H9 (cell line): ENCODE results near the gene CEP112. TPM values are rescaled to one million over a fixed set of nuclear protein-coding genes. Genes with fewer than 3 reads are reported as not detected.

Experiments used
- DNase-seq: peaks from one replicate; pipeline ENCODE4 v3.0.0-alpha.2; 2017
- H2AFZ ChIP-seq: one replicate; pipeline ENCODE4 v1.6.1; 2013; ENCODE audit warnings: mild to moderate bottlenecking, low read length, control low read depth, moderate library complexity
- H2AK5ac ChIP-seq: 2 replicates; pipeline ENCODE4 v1.6.1; 2013; ENCODE audit warnings: low read length, control low read depth, mixed read lengths; ENCODE audit not compliant: insufficient read length
- H2BK120ac ChIP-seq: one replicate; pipeline ENCODE4 v1.6.1; 2013; ENCODE audit warnings: low read depth, mild to moderate bottlenecking, low read length, control low read depth, inconsistent platforms; ENCODE audit not compliant: poor library complexity, severe bottlenecking
- H2BK12ac ChIP-seq: 2 replicates; pipeline ENCODE4 v1.6.1; 2013; ENCODE audit warnings: low read length, control low read depth, mixed read lengths, low read depth; ENCODE audit not compliant: insufficient read length
- H2BK15ac ChIP-seq: 2 replicates; pipeline ENCODE4 v1.6.1; 2013; ENCODE audit warnings: low read depth, low read length, control low read depth
- H2BK20ac ChIP-seq: one replicate; pipeline ENCODE4 v1.6.1; 2013; ENCODE audit warnings: low read depth, mild to moderate bottlenecking, low read length, control low read depth, inconsistent platforms; ENCODE audit not compliant: poor library complexity, severe bottlenecking
- H2BK5ac ChIP-seq: 2 replicates; pipeline ENCODE4 v1.6.1; 2013; ENCODE audit warnings: low read length, control low read depth, mixed read lengths; ENCODE audit not compliant: insufficient read length
- H3K14ac ChIP-seq: 2 replicates; pipeline ENCODE4 v1.6.1; 2013; ENCODE audit warnings: low read length, control low read depth; ENCODE audit not compliant: insufficient read depth
- H3K18ac ChIP-seq: 2 replicates; pipeline ENCODE4 v1.6.1; 2013; ENCODE audit warnings: low read depth, mild to moderate bottlenecking, mixed read lengths, low read length, control low read depth; ENCODE audit not compliant: insufficient read length
- H3K23ac ChIP-seq: 2 replicates; pipeline ENCODE4 v1.6.1; 2013; ENCODE audit warnings: low read length, control low read depth, mixed read lengths, low read depth; ENCODE audit not compliant: insufficient read length
- H3K23me2 ChIP-seq: 2 replicates; pipeline ENCODE4 v1.6.1; 2013; ENCODE audit warnings: low read depth, mild to moderate bottlenecking, mixed read lengths, low read length, control low read depth; ENCODE audit not compliant: insufficient read length, poor library complexity, severe bottlenecking
- H3K27ac ChIP-seq: 2 replicates; pipeline ENCODE4 v1.5.1; 2013; ENCODE audit warnings: low read length, control low read depth, mixed read lengths, low read depth; ENCODE audit not compliant: insufficient read length
- H3K27me3 ChIP-seq: 2 replicates; pipeline ENCODE4 v1.6.1; 2013; ENCODE audit warnings: low read length, control low read depth, inconsistent platforms; ENCODE audit not compliant: insufficient read depth
- H3K4ac ChIP-seq: 2 replicates; pipeline ENCODE4 v1.6.1; 2013; ENCODE audit warnings: low read depth, mild to moderate bottlenecking, control low read depth, inconsistent platforms, low read length, moderate library complexity
- H3K4me1 ChIP-seq: 2 replicates; pipeline ENCODE4 v1.6.1; 2013; ENCODE audit warnings: low read length, control low read depth, inconsistent platforms; ENCODE audit not compliant: insufficient read depth
- H3K4me2 ChIP-seq: 2 replicates; pipeline ENCODE4 v1.6.1; 2013; ENCODE audit warnings: low read length, control low read depth, mixed read lengths; ENCODE audit not compliant: insufficient read length, insufficient read depth
- H3K56ac ChIP-seq: 2 replicates; pipeline ENCODE4 v1.6.1; 2013; ENCODE audit warnings: low read depth, mild to moderate bottlenecking, mixed read lengths, low read length, control low read depth; ENCODE audit not compliant: insufficient read length
- H3K79me1 ChIP-seq: 2 replicates; pipeline ENCODE4 v1.6.1; 2013; ENCODE audit warnings: low read depth, mild to moderate bottlenecking, moderate library complexity, low read length, control low read depth, inconsistent platforms; ENCODE audit not compliant: insufficient read depth, poor library complexity, severe bottlenecking
- H3K79me2 ChIP-seq: 2 replicates; pipeline ENCODE4 v1.6.1; 2013; ENCODE audit warnings: low read length, control low read depth, inconsistent platforms; ENCODE audit not compliant: insufficient read depth
- H3K9ac ChIP-seq: 2 replicates; pipeline ENCODE4 v1.6.1; 2013; ENCODE audit warnings: low read length, control low read depth, mixed read lengths; ENCODE audit not compliant: insufficient read length; ENCODE audit errors: extremely low read depth
- H3K9me3 ChIP-seq: one replicate; pipeline ENCODE4 v1.6.1; 2013; ENCODE audit warnings: low read depth, low read length, inconsistent platforms; ENCODE audit not compliant: control insufficient read depth
- H3T11ph ChIP-seq: one replicate; pipeline ENCODE4 v1.6.1; 2013; ENCODE audit warnings: mild to moderate bottlenecking, low read length, control low read depth, inconsistent platforms
- H4K20me1 ChIP-seq: one replicate; pipeline ENCODE4 v1.6.1; 2013; ENCODE audit not compliant: control insufficient read depth, insufficient read length, insufficient read depth
- H4K5ac ChIP-seq: 2 replicates; pipeline ENCODE4 v1.6.1; 2013; ENCODE audit warnings: low read depth, mild to moderate bottlenecking, mixed read lengths, low read length, control low read depth; ENCODE audit not compliant: insufficient read length
- H4K8ac ChIP-seq: replicated peaks from 2 replicates; pipeline ENCODE4 v1.6.1; 2013; ENCODE audit warnings: low read length, control low read depth, mixed read lengths, low read depth; ENCODE audit not compliant: insufficient read length
- H4K91ac ChIP-seq: 2 replicates; pipeline ENCODE4 v1.6.1; 2013; ENCODE audit warnings: low read depth, mild to moderate bottlenecking, moderate library complexity, mixed read lengths, low read length, control low read depth; ENCODE audit not compliant: insufficient read length
- H3K27ac Mint-ChIP-seq, 3 experiments: 2 replicates in 2 of 3; 3 replicates in 1 of 3; pipeline ENCODE4 v1.8.0; 2020 to 2021; ENCODE audit warnings: mixed read lengths in 3 of 3, mild to moderate bottlenecking in 1 of 3, moderate library complexity in 1 of 3
- H3K27me3 Mint-ChIP-seq: 2 replicates; pipeline ENCODE4 v1.8.0; 2021; ENCODE audit warnings: low read depth, mild to moderate bottlenecking, moderate library complexity, mixed read lengths
- H3K36me3 Mint-ChIP-seq, 3 experiments: 2 replicates in 2 of 3; 3 replicates in 1 of 3; pipeline ENCODE4 v1.8.0; 2020 to 2021; ENCODE audit warnings: low read depth in 3 of 3, mixed read lengths in 3 of 3; ENCODE audit not compliant: insufficient read depth in 1 of 3
- H3K4me1 Mint-ChIP-seq, 2 experiments: 2 replicates each; pipeline ENCODE4 v1.8.0; 2020; ENCODE audit warnings: mixed read lengths in 2 of 2
- H3K4me3 Mint-ChIP-seq, 2 experiments: 2 replicates in 1 of 2; 3 replicates in 1 of 2; pipeline ENCODE4 v1.8.0; 2020 to 2021; ENCODE audit warnings: mild to moderate bottlenecking in 2 of 2, mixed read lengths in 2 of 2, moderate library complexity in 1 of 2
- H3K9me3 Mint-ChIP-seq, 2 experiments: 2 replicates in 1 of 2; 3 replicates in 1 of 2; pipeline ENCODE4 v1.8.0; 2020; ENCODE audit warnings: mild to moderate bottlenecking in 2 of 2, mixed read lengths in 2 of 2, moderate library complexity in 1 of 2
- CTCF ChIP-seq: fragments of 200-600 bp; sonication (generic); conservative IDR thresholded peaks from 3 replicates; pipeline ENCODE4 v1.8.0; 2021; ENCODE audit warnings: antibody characterized with exemption, mild to moderate bottlenecking
- WGBS: extraction: QIAGEN DNeasy Blood & Tissue Kit; methylation state at CpG from one replicate; pipeline ENCODE4 v1.1.7; 2013; ENCODE audit warnings: missing lambda C conversion rate, low lambda C conversion rate, mixed read lengths; ENCODE audit not compliant: insufficient read length; ENCODE audit errors: extremely low coverage; 5-methylcytosine and 5-hydroxymethylcytosine counted together
- total RNA-seq: library from RNA; stranded (reverse); gene quantifications from 2 replicates; pipeline ENCODE4 v1.2.1, GENCODE V29; 2021

Gene CEP112
- total RNA-seq, 1 experiment from 2014 or later: 5.4 TPM

- H2BK12ac ChIP-seq: no peak overlapping the region
- H3K56ac ChIP-seq: no peak overlapping the region
- H2BK15ac ChIP-seq: no peak overlapping the region
- no peaks in the 10 kb centered on the region for H3K4me1 ChIP-seq
- H3K79me1 ChIP-seq: no peaks in the 10 kb centered on the region
- H3K36me3 Mint-ChIP-seq: no peaks in the 10 kb centered on the region
- no peaks in the 10 kb centered on the region for H3K4me1 Mint-ChIP-seq
- no peaks in the 10 kb centered on the region for H4K20me1 ChIP-seq
- no peak overlapping the region for H4K8ac ChIP-seq
- H4K5ac ChIP-seq: no peak overlapping the region
- no peak overlapping the region for H3K23ac ChIP-seq
- no peak overlapping the region for H2BK20ac ChIP-seq
- no peaks in the 10 kb centered on the region; the same call in 1 of the 2 replicates for H3K27me3 Mint-ChIP-seq
- no peak overlapping the region for H4K91ac ChIP-seq
- H3K27me3 ChIP-seq: no peaks in the 10 kb centered on the region; the same call in 1 of the 2 replicates
- H2AFZ ChIP-seq: no peak overlapping the region
- no peak overlapping the region for H2AK5ac ChIP-seq
- H3K4me2 ChIP-seq: no peak overlapping the region
- no peak overlapping the region for H2BK120ac ChIP-seq
- no peaks in the 10 kb centered on the region; a peak in 1 of 5 replicates for H3K9me3 Mint-ChIP-seq
- DNase-seq: no peak
- H3K9ac ChIP-seq: no peak overlapping the region
- H2BK5ac ChIP-seq: no peak overlapping the region
- no CpG with 5 or more reads among the region's 3 CpGs for WGBS
- no peak overlapping the region for H3K27ac ChIP-seq
- no peak overlapping the region for H3K4ac ChIP-seq
- no peak overlapping the region for H3K4me3 Mint-ChIP-seq
- no peaks in the 10 kb centered on the region for H3K79me2 ChIP-seq
- no peaks in the 10 kb centered on the region for H3K23me2 ChIP-seq
- TF ChIP-seq CTCF: no peak
- no peak overlapping the region for H3K14ac ChIP-seq
- H3K18ac ChIP-seq: no peak overlapping the region
- H3T11ph ChIP-seq: no peak overlapping the region
- no peak overlapping the region for H3K27ac Mint-ChIP-seq
- no peaks in the 10 kb centered on the region for H3K9me3 ChIP-seq
Observed at GRCh38 chr17:65730711-65731169, 461.2 kb downstream of the CEP112 start.
